HepG2 (cell line): ENCODE results near the gene UBE2J1. TPM values are rescaled to one million over a fixed set of nuclear protein-coding genes. Genes with fewer than 3 reads are reported as not detected.

Experiments used
- AKNA ChIP-seq: sonication (generic); formaldehyde crosslinking; IDR thresholded peaks from 2 replicates; pipeline ENCODE4 v1.4.0; 2020; ENCODE audit warnings: missing genetic modification reagents, borderline replicate concordance
- ATF1 ChIP-seq: IDR thresholded peaks from 2 replicates; pipeline ENCODE4 v1.6.1; 2016; ENCODE audit warnings: mild to moderate bottlenecking, control low read depth
- CEBPB ChIP-seq: IDR thresholded peaks from 2 replicates; pipeline ENCODE4 v1.6.1; 2011; ENCODE audit warnings: low read depth, low read length, improper control_type of control experiment, borderline replicate concordance
- CREB3 ChIP-seq: sonication (generic); formaldehyde crosslinking; IDR thresholded peaks from 2 replicates; pipeline ENCODE4 v1.5.0; 2020; ENCODE audit warnings: missing genetic modification reagents
- ESRRA ChIP-seq: sonication (generic); formaldehyde crosslinking; IDR thresholded peaks from 2 replicates; pipeline ENCODE4 v1.5.1; 2020; ENCODE audit warnings: mild to moderate bottlenecking, low read depth, missing genetic modification reagents
- JUNB ChIP-seq: sonication (generic); formaldehyde crosslinking; IDR thresholded peaks from 2 replicates; pipeline ENCODE4 v1.8.0; 2022; ENCODE audit warnings: missing genetic modification reagents, mild to moderate bottlenecking, borderline replicate concordance
- MED13 ChIP-seq: sonication (generic); formaldehyde crosslinking; IDR thresholded peaks from 2 replicates; pipeline ENCODE4 v1.5.0; 2020; ENCODE audit warnings: missing genetic modification reagents
- MTA1 ChIP-seq: sonication (generic); formaldehyde crosslinking; IDR thresholded peaks from 2 replicates; pipeline ENCODE4 v1.4.0; 2020; ENCODE audit warnings: missing genetic modification reagents, mild to moderate bottlenecking, borderline replicate concordance
- NBN ChIP-seq: fragments of 450-650 bp; conservative IDR thresholded peaks from 2 replicates; pipeline ENCODE4 v1.6.1; 2017
- PATZ1 ChIP-seq: sonication (generic); formaldehyde crosslinking; IDR thresholded peaks from 2 replicates; pipeline ENCODE4 v1.4.0; 2020; ENCODE audit warnings: missing genetic modification reagents
- RBFOX2 ChIP-seq: fragments of 200-400 bp; formaldehyde crosslinking; IDR thresholded peaks from 2 replicates; pipeline ENCODE4 v1.6.1; 2017; ENCODE audit warnings: low read depth, mild to moderate bottlenecking, low read length
- RFX3 ChIP-seq: IDR thresholded peaks from 2 replicates; pipeline ENCODE4 v1.6.1; 2016; ENCODE audit warnings: missing biosample characterization, missing genetic modification reagents
- SMARCC2 ChIP-seq: fragments of 450-650 bp; IDR thresholded peaks from 2 replicates; pipeline ENCODE4 v1.6.1; 2017; ENCODE audit warnings: antibody characterized with exemption, mild to moderate bottlenecking
- STAT5B ChIP-seq: sonication (generic); formaldehyde crosslinking; IDR thresholded peaks from 2 replicates; pipeline ENCODE4 v1.4.0; 2020; ENCODE audit warnings: missing genetic modification reagents
- ZBTB1 ChIP-seq: sonication (generic); formaldehyde crosslinking; IDR thresholded peaks from 2 replicates; pipeline ENCODE4 v1.4.0; 2020; ENCODE audit warnings: missing genetic modification reagents, borderline replicate concordance
- ZNF10 ChIP-seq: sonication (generic); formaldehyde crosslinking; IDR thresholded peaks from 2 replicates; pipeline ENCODE4 v1.4.0; 2020; ENCODE audit warnings: mild to moderate bottlenecking, low read depth, missing genetic modification reagents, borderline replicate concordance
- ZNF160 ChIP-seq: sonication (generic); formaldehyde crosslinking; IDR thresholded peaks from 2 replicates; pipeline ENCODE4 v1.8.0; 2022; ENCODE audit warnings: mild to moderate bottlenecking, inconsistent platforms, missing genetic modification reagents
- ZNF274 ChIP-seq: sonication (generic); formaldehyde crosslinking; IDR thresholded peaks from 2 replicates; pipeline ENCODE4 v1.5.1; 2020; ENCODE audit warnings: mild to moderate bottlenecking, missing genetic modification reagents
- ZNF549 ChIP-seq: sonication (generic); formaldehyde crosslinking; IDR thresholded peaks from 2 replicates; pipeline ENCODE4 v1.5.0; 2020; ENCODE audit warnings: missing genetic modification reagents
- ZNF552 ChIP-seq: sonication (generic); formaldehyde crosslinking; IDR thresholded peaks from 2 replicates; pipeline ENCODE4 v1.9.0; 2022; ENCODE audit warnings: missing genetic modification reagents, mild to moderate bottlenecking, borderline replicate concordance
- ZNF781 ChIP-seq: sonication (generic); formaldehyde crosslinking; IDR thresholded peaks from 2 replicates; pipeline ENCODE4 v1.5.1; 2020; ENCODE audit warnings: borderline replicate concordance, mild to moderate bottlenecking, missing genetic modification reagents; ENCODE audit errors: not compliant biosample characterization
- ZNF816 ChIP-seq: sonication (generic); formaldehyde crosslinking; IDR thresholded peaks from 2 replicates; pipeline ENCODE4 v1.8.0; 2022; ENCODE audit warnings: missing genetic modification reagents, mild to moderate bottlenecking, borderline replicate concordance
- polyA plus RNA-seq, 8 experiments: library from polyadenylated mRNA; depleted of rRNA in 3 of 8; stranded (reverse) in 7 of 8; unstranded in 1 of 8; fragments of >200 nt; fragmentation: Illumina TruSeq in 4 of 8; extraction: Trizol in 4 of 8; gene quantifications; 2 replicates each; pipeline versions ENCODE4 v1.2.1 to v1.2.3, GENCODE V29; 2011 to 2016; ENCODE audit warnings: low read depth in 4 of 8, missing spikeins in 1 of 8, mixed read lengths in 1 of 8; ENCODE audit not compliant: insufficient read depth in 1 of 8
- total RNA-seq, 5 experiments: library from RNA; depleted of rRNA; stranded (reverse); fragments of >200 nt; fragmentation: Illumina TruSeq; extraction: Trizol; gene quantifications; 2 replicates each; pipeline ENCODE4 v1.2.3, GENCODE V29; 2016; ENCODE audit warnings: low read depth in 1 of 5

Gene UBE2J1
- total and polyA plus RNA-seq, 2 of the 13 experiments (the other 11 are each of a cell fraction or from before 2014, with no cell fraction given), result 19.3 to 24.6 TPM

GRCh38 chr6:89352278-89353117 lies at the start of gene UBE2J1 (continued):
- TF ChIP-seq CREB3 (CRISPR knock-in tag) (peak; percentile 54; the same call in 1 of the 2 replicates), ZNF160 (CRISPR knock-in tag) (peak; percentile 53), ATF1 (CRISPR knock-in tag) (no peak), ZNF10 (CRISPR knock-in tag) (no peak), ZBTB1 (CRISPR knock-in tag) (peak; percentile 71; the same call in 1 of the 2 replicates), ZNF781 (CRISPR knock-in tag) (no peak), MTA1 (CRISPR knock-in tag) (peak; percentile 78; the same call in 1 of the 2 replicates), ESRRA (CRISPR knock-in tag) (peak; percentile 22; the same call in 1 of the 2 replicates), ZNF552 (CRISPR knock-in tag) (peak; percentile 14), SMARCC2 (no peak), MED13 (CRISPR knock-in tag) (no peak), JUNB (CRISPR knock-in tag) (no peak), ZNF274 (CRISPR knock-in tag) (0 out of 2 replicates have a peak, but pooled peaks have one; percentile 5), STAT5B (0 out of 2 replicates have a peak, but pooled peaks have one; percentile 18), AKNA (CRISPR knock-in tag) (no peak), NBN (no peak), RFX3 (CRISPR knock-in tag) (no peak), ZNF816 (CRISPR knock-in tag) (peak; percentile 54; the same call in 1 of the 2 replicates), RBFOX2 (peak; percentile 92), ZNF549 (CRISPR knock-in tag) (no peak), PATZ1 (peak; percentile 40), CEBPB (peak; percentile 92)
